OCI-LY7 (cell line): ENCODE data around the gene ZBTB21. TPM values are rescaled to one million over a fixed set of nuclear protein-coding genes. Genes with fewer than 3 reads are reported as not detected.

Experiments
- BruUV-seq: library from RNA; stranded (reverse); fragments of 400-500 nt; replicated peaks from 2 replicates; lab custom pipeline; 2021; lab: Mats Ljungman, UMichigan
- CTCF ChIA-PET: fragments of 300-600 bp; sonication (Branson Sonifier 250); formaldehyde crosslinking; loops from one replicate; lab custom pipeline; 2022; ENCODE audit warnings: antibody characterized with exemption; ENCODE audit not compliant: unreplicated experiment; lab: Charles Lee
- POLR2A ChIA-PET: fragments of 300-600 bp; sonication (Branson Sonifier 250); formaldehyde crosslinking; loops from one replicate; lab custom pipeline; 2022; ENCODE audit warnings: antibody characterized with exemption; lab: Charles Lee
- DNase-seq: peaks from one replicate; pipeline ENCODE4 v3.0.0-alpha.2; 2015; ENCODE audit warnings: low spot score
- H2AFZ ChIP-seq: fragments of 200-600 bp; sonication (generic), shearing (Covaris generic); 2 replicates; pipeline ENCODE4 v1.6.1; 2014; ENCODE audit warnings: mild to moderate bottlenecking, antibody characterized with exemption, low read length, moderate library complexity
- H3K27ac ChIP-seq: fragments of 200-600 bp; sonication (generic); 2 replicates; pipeline ENCODE4 v1.5.1; 2014; ENCODE audit warnings: mixed run types, low read depth, mild to moderate bottlenecking, moderate library complexity, low read length, inconsistent platforms; ENCODE audit not compliant: poor library complexity, severe bottlenecking
- H3K36me3 ChIP-seq: fragments of 200-600 bp; sonication (generic); 2 replicates; pipeline ENCODE4 v1.6.1; 2014; ENCODE audit warnings: mild to moderate bottlenecking, antibody characterized with exemption, low read length, moderate library complexity, mixed read lengths; ENCODE audit not compliant: insufficient read depth
- H3K4me1 ChIP-seq: fragments of 200-600 bp; sonication (generic); 2 replicates; pipeline ENCODE4 v1.5.1; 2014; ENCODE audit warnings: mild to moderate bottlenecking, low read length; ENCODE audit not compliant: insufficient read depth, poor library complexity, severe bottlenecking
- H3K4me2 ChIP-seq: fragments of 200-600 bp; sonication (generic); 2 replicates; pipeline ENCODE4 v1.6.1; 2014; ENCODE audit warnings: mild to moderate bottlenecking, low read length
- H3K4me3 ChIP-seq: fragments of 200-600 bp; sonication (generic); 2 replicates; pipeline ENCODE4 v1.5.1; 2014; ENCODE audit warnings: mild to moderate bottlenecking, low read depth, low read length; ENCODE audit not compliant: poor library complexity, severe bottlenecking
- H3K79me2 ChIP-seq: fragments of 200-600 bp; sonication (generic); 2 replicates; pipeline ENCODE4 v1.6.1; 2016; ENCODE audit warnings: low read depth, mild to moderate bottlenecking, low read length, moderate library complexity, mixed read lengths; ENCODE audit not compliant: insufficient read depth
- H3K9me2 ChIP-seq: fragments of 200-600 bp; sonication (generic); 2 replicates; pipeline ENCODE4 v1.6.1; 2016; ENCODE audit warnings: mild to moderate bottlenecking, low read length, mixed read lengths; ENCODE audit not compliant: insufficient read depth
- H3K9me3 ChIP-seq: fragments of 200-600 bp; sonication (generic); 2 replicates; pipeline ENCODE4 v1.6.1; 2014; ENCODE audit warnings: mild to moderate bottlenecking, mixed run types, low read length, mixed read lengths
- H4K20me1 ChIP-seq: fragments of 200-600 bp; sonication (generic); 2 replicates; pipeline ENCODE4 v1.6.1; 2014; ENCODE audit warnings: mild to moderate bottlenecking, antibody characterized with exemption, low read length, moderate library complexity, mixed read lengths; ENCODE audit not compliant: insufficient read depth
- CTCF ChIP-seq: fragments of 200-600 bp; sonication (generic); conservative IDR thresholded peaks from 2 replicates; pipeline ENCODE4 v1.5.1; 2014; ENCODE audit warnings: mild to moderate bottlenecking, antibody characterized with exemption, low read length, moderate library complexity, mixed read lengths
- EZH2phosphoT487 ChIP-seq: fragments of 200-600 bp; sonication (generic); IDR thresholded peaks from 2 replicates; pipeline ENCODE4 v1.6.1; 2018; ENCODE audit warnings: low read depth, borderline replicate concordance, mild to moderate bottlenecking, mixed run types, antibody characterized with exemption, low read length, moderate library complexity, mixed read lengths
- intact Hi-C: fragments of 100-400 bp; cut with micrococcal nuclease; formaldehyde crosslinking; loops from one replicate; pipeline ENCODE4 v1.10.0; 2022; ENCODE audit not compliant: unreplicated experiment
- total RNA-seq, 2 experiments: library from RNA; depleted of rRNA in 1 of 2; stranded (reverse); fragments of >200 nt in 1 of 2; shearing (Covaris generic) in 1 of 2; gene quantifications; 2 replicates each; pipeline ENCODE4 v1.2.3, GENCODE V29; 2014 to 2022

The ZBTB21 gene
- total RNA-seq, 2 experiments from 2014 or later = 10.0 to 19.6 TPM

GRCh38 chr21:42032266-42032665 is 22.1 kb upstream of the ZBTB21 start:
- Histone ChIP-seq H4K20me1 (no peaks in the 10 kb centered on the region), H3K4me1 (peaks cover 58% of the 10 kb centered on the region), H3K4me3 (peak overlapping the region; percentile 7), H3K9me3 (no peaks in the 10 kb centered on the region), H2AFZ (peak overlapping the region; percentile 70; the same call in 1 of the 2 replicates), H3K9me2 (no peaks in the 10 kb centered on the region), H3K27ac (peak overlapping the region; percentile 42), H3K36me3 (no peaks in the 10 kb centered on the region), H3K4me2 (peak overlapping the region; percentile 52), H3K79me2 (no peaks in the 10 kb centered on the region)
- CTCF ChIA-PET = no interaction called here
- POLR2A ChIA-PET = interaction anchor here (1.3 to 1.6 kb wide), 2 partner anchors 9 to 19 kb away, joined by 4 to 5 read pairs; no protein-coding TSS in a partner anchor
- no TSS peak for BruUV-seq
- intact Hi-C loops = no loop called here
- TF ChIP-seq CTCF (no peak), EZH2phosphoT487 (no peak)
- no peak for DNase-seq

- H2AFZ ChIP-seq = peak overlapping the region; percentile 70
- no peaks in the 10 kb centered on the region for H4K20me1 ChIP-seq
- H3K4me2 ChIP-seq = peak overlapping the region; percentile 52
- no peaks in the 10 kb centered on the region for H3K9me2 ChIP-seq
- H3K4me3 ChIP-seq = peak overlapping the region; percentile 7
- no peaks in the 10 kb centered on the region for H3K36me3 ChIP-seq
- CTCF ChIA-PET = no interaction called here
- H3K9me3 ChIP-seq = no peaks in the 10 kb centered on the region
- POLR2A ChIA-PET = interaction anchor here (1.3 to 1.6 kb wide), 4 partner anchors 8 to 20 kb away, joined by 4 to 5 read pairs (median 4); no protein-coding TSS in a partner anchor
- peak; percentile 65 for DNase-seq
- no TSS peak for BruUV-seq
- TF ChIP-seq EZH2phosphoT487 = no peak
- no peak for TF ChIP-seq CTCF
- peak overlapping the region; percentile 42 for H3K27ac ChIP-seq
- intact Hi-C loops = loop anchor here (1.0 kb wide), 1 partner anchor 22 kb away; the partner anchor contains the start of gene ZBTB21
- H3K4me1 ChIP-seq = peaks cover 60% of the 10 kb centered on the region
- no peaks in the 10 kb centered on the region for H3K79me2 ChIP-seq
Measured at GRCh38 chr21:42031816-42032215, 21.7 kb upstream of the ZBTB21 start.

GRCh38 chr21:42031241-42031640 is 21.1 kb upstream of the ZBTB21 start:
- DNase-seq = no peak
- H3K4me2 ChIP-seq = peak overlapping the region; percentile 52
- H2AFZ ChIP-seq = peak overlapping the region; percentile 70; the same call in 1 of the 2 replicates
- H3K27ac ChIP-seq = peak overlapping the region; percentile 42
- POLR2A ChIA-PET = interaction anchor here (1.3 to 1.4 kb wide), 3 partner anchors 9 to 20 kb away, joined by 4 to 5 read pairs (median 4); no protein-coding TSS in a partner anchor
- no peaks in the 10 kb centered on the region for H3K9me2 ChIP-seq
- intact Hi-C loops = loop anchor here (1.0 kb wide), 1 partner anchor 21 kb away; the partner anchor contains the start of gene ZBTB21
- peaks cover 60% of the 10 kb centered on the region for H3K4me1 ChIP-seq
- H3K4me3 ChIP-seq = peak overlapping the region; percentile 7
- no peaks in the 10 kb centered on the region for H3K79me2 ChIP-seq
- CTCF ChIA-PET = interaction anchor here (0.6 kb wide), 1 partner anchor 90 kb away, joined by 3 read pairs; no protein-coding TSS in a partner anchor
- TF ChIP-seq CTCF (no peak), EZH2phosphoT487 (no peak)
- no peaks in the 10 kb centered on the region for H3K36me3 ChIP-seq
- no peaks in the 10 kb centered on the region for H3K9me3 ChIP-seq
- BruUV-seq = no TSS peak
- H4K20me1 ChIP-seq = no peaks in the 10 kb centered on the region
